ENCODE results near the gene RAD51B. TPM values are rescaled to one million over a fixed set of nuclear protein-coding genes. Genes with fewer than 3 reads are reported as not detected.
A peak's percentile ranks its signal among the peaks of the same experiment; 100 is the strongest.

The RAD51B gene
- total RNA-seq, 6 donors from 2014 or later: 10.6 to 63.9 (median 18.4) TPM

DNA sequence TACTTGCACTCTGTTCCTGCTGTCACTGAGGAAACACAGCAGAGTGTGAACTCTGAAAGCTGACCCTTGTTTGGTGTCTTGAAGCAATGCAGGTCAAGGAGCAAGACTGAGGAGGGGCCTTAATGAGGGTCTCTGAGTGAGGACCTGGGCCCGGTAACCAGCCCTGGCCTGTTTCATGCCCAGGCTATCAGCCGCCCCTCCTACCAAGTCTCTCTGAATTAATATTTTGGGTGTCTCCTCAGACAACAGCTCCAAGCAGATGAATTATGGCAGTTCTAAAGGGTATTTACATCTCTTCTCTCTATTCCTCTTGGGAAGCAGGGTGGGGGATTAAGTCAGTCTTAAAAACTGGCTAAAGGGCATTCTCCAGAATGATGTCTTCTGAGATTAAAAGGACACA is 578.8 kb downstream of the RAD51B start:
- Histone ChIP-seq H3K9me3 (no peaks in the 10 kb centered on the region), H3K36me3 (no peaks in the 10 kb centered on the region), H3K4me3 (no peak overlapping the region), H3K27me3 (no peaks in the 10 kb centered on the region), H3K27ac (peak overlapping the region; percentile 62 to 86 (median 67)), H3K4me1 (peaks cover 42 to 62% (median 54%) of the 10 kb centered on the region in 4 donors)
- 91 to 100% methylated on average over 2 of the region's 2 CpGs for WGBS, 2 donors
- no peak for DNase-seq
- TF ChIP-seq, protein P1, sequence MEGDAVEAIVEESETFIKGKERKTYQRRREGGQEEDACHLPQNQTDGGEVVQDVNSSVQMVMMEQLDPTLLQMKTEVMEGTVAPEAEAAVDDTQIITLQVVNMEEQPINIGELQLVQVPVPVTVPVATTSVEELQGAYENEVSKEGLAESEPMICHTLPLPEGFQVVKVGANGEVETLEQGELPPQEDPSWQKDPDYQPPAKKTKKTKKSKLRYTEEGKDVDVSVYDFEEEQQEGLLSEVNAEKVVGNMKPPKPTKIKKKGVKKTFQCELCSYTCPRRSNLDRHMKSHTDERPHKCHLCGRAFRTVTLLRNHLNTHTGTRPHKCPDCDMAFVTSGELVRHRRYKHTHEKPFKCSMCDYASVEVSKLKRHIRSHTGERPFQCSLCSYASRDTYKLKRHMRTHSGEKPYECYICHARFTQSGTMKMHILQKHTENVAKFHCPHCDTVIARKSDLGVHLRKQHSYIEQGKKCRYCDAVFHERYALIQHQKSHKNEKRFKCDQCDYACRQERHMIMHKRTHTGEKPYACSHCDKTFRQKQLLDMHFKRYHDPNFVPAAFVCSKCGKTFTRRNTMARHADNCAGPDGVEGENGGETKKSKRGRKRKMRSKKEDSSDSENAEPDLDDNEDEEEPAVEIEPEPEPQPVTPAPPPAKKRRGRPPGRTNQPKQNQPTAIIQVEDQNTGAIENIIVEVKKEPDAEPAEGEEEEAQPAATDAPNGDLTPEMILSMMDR (IDR thresholded peaks at IDR 0.05): no peak
- no peak for TF ChIP-seq POLR2A (IDR thresholded peaks at IDR 0.05)
- TF ChIP-seq EP300 (IDR thresholded peaks at IDR 0.05): no peak
- no peak for TF ChIP-seq POLR2AphosphoS5 (IDR thresholded peaks at IDR 0.05)
- no peak for ATAC-seq (ENCODE audit: low FRiP score in 2 of 2)

DNA sequence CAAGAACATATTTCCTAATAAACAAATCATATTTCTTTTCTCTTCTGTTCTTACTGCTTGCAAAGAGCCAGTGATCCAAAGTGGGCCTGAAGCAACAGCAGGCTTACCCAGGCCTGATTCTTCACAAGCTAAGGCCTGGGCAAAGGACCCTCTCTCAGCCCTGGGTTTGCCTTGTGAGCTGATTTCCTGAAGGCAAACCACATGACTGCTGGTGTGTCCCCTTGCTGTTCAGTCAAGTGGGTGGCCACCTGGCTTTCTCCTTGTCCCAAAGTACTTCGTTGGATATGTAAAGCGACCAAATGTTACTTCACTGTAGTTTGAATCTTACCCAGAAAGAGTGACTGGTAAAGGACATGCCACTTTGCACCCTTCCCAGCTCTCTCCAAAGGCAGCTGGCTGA is 580.4 kb downstream of the RAD51B start:
- Histone ChIP-seq H3K27ac (peak overlapping the region in 1 of 4 donors; percentile 27), H3K4me1 (peaks cover 46 to 66% (median 64%) of the 10 kb centered on the region in 4 donors), H3K4me3 (no peak overlapping the region), H3K9me3 (no peaks in the 10 kb centered on the region), H3K36me3 (no peaks in the 10 kb centered on the region), H3K27me3 (no peaks in the 10 kb centered on the region)
- no peak for TF ChIP-seq POLR2AphosphoS5 (IDR thresholded peaks at IDR 0.05)
- TF ChIP-seq EP300 (IDR thresholded peaks at IDR 0.05): no peak
- no peak for TF ChIP-seq POLR2A (IDR thresholded peaks at IDR 0.05)
- TF ChIP-seq, protein P1 (IDR thresholded peaks at IDR 0.05): no peak
- WGBS, 2 donors: 82 to 94% methylated on average over 2 of the region's 2 CpGs
- ATAC-seq (ENCODE audit: low FRiP score in 2 of 2): no peak
- DNase-seq: no peak

DNA sequence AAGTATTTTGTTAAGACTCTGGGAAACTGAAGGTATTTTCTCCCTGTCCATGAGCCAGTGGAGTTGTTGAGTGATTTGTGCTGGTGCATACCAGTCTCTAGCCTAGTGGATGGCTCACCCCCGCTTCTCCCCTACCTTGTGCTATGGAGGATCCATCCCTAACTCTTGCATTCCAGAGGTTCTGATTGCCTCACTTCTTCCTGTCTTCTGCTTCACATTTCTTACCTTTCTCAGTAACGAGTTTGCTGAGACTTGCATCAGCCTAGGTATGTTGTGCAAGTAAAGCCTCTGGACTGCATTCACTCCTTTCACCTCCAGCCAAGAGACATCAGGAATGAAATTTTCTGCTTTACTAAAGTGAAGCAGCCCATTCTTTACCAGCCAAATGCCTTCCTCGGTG is 581.7 kb downstream of the RAD51B start:
- DNase-seq: no peak
- H3K9me3 ChIP-seq: no peaks in the 10 kb centered on the region
- H3K27ac ChIP-seq: peak overlapping the region in 2 of 4 donors; percentile 9 to 23
- no peak for TF ChIP-seq POLR2AphosphoS5 (IDR thresholded peaks at IDR 0.05)
- TF ChIP-seq, protein P1 (IDR thresholded peaks at IDR 0.05): no peak
- TF ChIP-seq EP300 (IDR thresholded peaks at IDR 0.05): no peak
- TF ChIP-seq POLR2A (IDR thresholded peaks at IDR 0.05): no peak
- no peak for ATAC-seq (ENCODE audit: low FRiP score in 2 of 2)
- H3K27me3 ChIP-seq: no peaks in the 10 kb centered on the region
- H3K36me3 ChIP-seq: no peaks in the 10 kb centered on the region
- 75 to 79% methylated on average over 3 of the region's 3 CpGs for WGBS, 2 donors
- H3K4me3 ChIP-seq: no peak overlapping the region
- H3K4me1 ChIP-seq: peaks cover 43 to 56% (median 55%) of the 10 kb centered on the region in 4 donors

DNA sequence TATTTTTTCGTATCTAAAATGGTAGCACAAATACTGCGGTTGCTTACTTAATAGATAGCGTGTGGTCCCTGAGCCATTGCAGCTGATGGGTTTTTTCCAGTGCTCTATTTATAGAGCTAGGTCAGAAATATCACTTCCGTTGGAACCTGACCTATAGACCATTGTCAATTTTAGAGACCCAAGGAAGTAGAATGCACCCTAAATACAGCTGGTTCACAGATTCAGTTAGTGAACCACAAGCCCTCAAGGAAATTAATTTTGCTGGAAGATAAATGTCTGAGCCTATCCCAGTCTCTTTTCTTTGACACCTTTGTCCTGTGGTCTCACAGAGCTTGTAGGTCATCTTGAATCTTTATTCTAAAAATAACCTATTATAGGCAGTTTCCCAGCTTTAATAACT is 582.3 kb downstream of the RAD51B start:
- H3K27me3 ChIP-seq: no peaks in the 10 kb centered on the region
- no peak overlapping the region for H3K27ac ChIP-seq
- WGBS, 2 donors: 77 to 85% methylated on average over 4 of the region's 4 CpGs
- peaks cover 43 to 53% (median 51%) of the 10 kb centered on the region in 4 donors for H3K4me1 ChIP-seq
- DNase-seq (no peak), ATAC-seq (ENCODE audit: low FRiP score in 2 of 2) (no peak)
- H3K9me3 ChIP-seq: no peaks in the 10 kb centered on the region
- TF ChIP-seq, protein P1 (IDR thresholded peaks at IDR 0.05): no peak
- TF ChIP-seq EP300 (IDR thresholded peaks at IDR 0.05) (no peak), POLR2A (IDR thresholded peaks at IDR 0.05) (no peak)
- no peaks in the 10 kb centered on the region for H3K36me3 ChIP-seq
- no peak overlapping the region for H3K4me3 ChIP-seq

DNA sequence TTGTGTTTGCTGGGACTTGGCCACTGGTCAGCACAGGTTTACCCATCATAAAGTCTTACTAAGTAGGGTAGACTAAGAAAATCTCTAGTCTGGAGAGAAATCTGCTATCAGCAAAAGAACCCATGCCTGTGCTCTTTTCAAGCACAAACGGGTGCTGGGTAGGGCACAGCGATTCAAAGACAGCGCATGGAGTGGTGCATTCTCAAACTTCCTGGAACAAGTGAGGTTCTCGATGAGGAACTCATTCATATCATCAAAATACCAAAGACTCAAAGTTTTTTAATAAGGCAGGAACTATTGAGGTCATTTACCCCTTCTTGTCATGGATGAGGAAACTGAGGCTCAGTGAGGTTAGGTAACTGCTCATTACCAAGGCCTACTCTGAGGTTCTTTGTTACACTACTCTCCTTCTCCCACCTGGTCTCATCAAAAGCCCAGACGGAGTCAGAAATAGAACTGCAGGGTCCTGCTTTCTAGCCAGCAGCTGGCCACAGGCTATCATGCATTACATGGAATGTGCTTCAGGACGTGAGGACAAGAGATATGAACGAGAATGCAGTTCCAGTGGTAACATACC is 583.0 kb downstream of the RAD51B start:
- WGBS, 2 donors: 87 to 94% methylated on average over 7 of the region's 7 CpGs
- no peaks in the 10 kb centered on the region for H3K9me3 ChIP-seq
- H3K4me3 ChIP-seq: no peak overlapping the region
- H3K27ac ChIP-seq: no peak overlapping the region
- H3K27me3 ChIP-seq: no peaks in the 10 kb centered on the region
- peaks cover 38 to 46% (median 45%) of the 10 kb centered on the region in 4 donors for H3K4me1 ChIP-seq
- ATAC-seq (ENCODE audit: low FRiP score in 2 of 2) (no peak), DNase-seq (no peak)
- TF ChIP-seq, protein P1 (IDR thresholded peaks at IDR 0.05): no peak
- TF ChIP-seq POLR2A (IDR thresholded peaks at IDR 0.05): no peak
- no peak for TF ChIP-seq POLR2AphosphoS5 (IDR thresholded peaks at IDR 0.05)
- TF ChIP-seq EP300 (IDR thresholded peaks at IDR 0.05): no peak
- H3K36me3 ChIP-seq: no peaks in the 10 kb centered on the region

All from upper lobe of left lung (tissue), 6 donors.